T-cell (primary cell): ENCODE measurements around the gene BTBD17. TPM values are rescaled to one million over a fixed set of nuclear protein-coding genes. Genes with fewer than 3 reads are reported as not detected.

ENCODE experiments used
- ATAC-seq, 4 experiments: fragments of 200-7000 bp in 3 of 4; fragments of 150-1000 bp in 1 of 4; cut with Tn5 transposase; replicated peaks in 1 of 4; 1 replicate in 3 of 4; 2 replicates in 1 of 4; pipeline ENCODE4 v1.10.0; 2021; ENCODE audit warnings: moderate library complexity in 3 of 4, mild to moderate bottlenecking in 2 of 4, moderate number of reproducible peaks in 1 of 4
- CTCF ChIA-PET, 2 donors: fragments of 300-600 bp; sonication (Branson Sonifier 250); formaldehyde crosslinking; loops; one replicate each; lab custom pipeline; 2022; ENCODE audit warnings: antibody characterized with exemption in 2 of 2; lab: Charles Lee
- POLR2A ChIA-PET, 2 donors: fragments of 300-600 bp; sonication (Branson Sonifier 250); formaldehyde crosslinking; loops; one replicate each; lab custom pipeline; 2022; ENCODE audit warnings: antibody characterized with exemption in 2 of 2; lab: Charles Lee
- DNase-seq, 35 experiments: peaks; one replicate each; pipeline versions ENCODE4 v3.0.0 to v3.0.0-alpha.2; 2013 to 2023
- H3K27ac ChIP-seq: one replicate; pipeline ENCODE4 v1.5.1; 2013; ENCODE audit warnings: low read length
- H3K27me3 ChIP-seq, 2 experiments: replicated peaks in 1 of 2; 1 replicate in 1 of 2; 2 replicates in 1 of 2; pipeline versions ENCODE4 v1.6.1 to v1.7.0; 2013; ENCODE audit warnings: low read length in 1 of 2, mixed read lengths in 1 of 2; ENCODE audit not compliant: control insufficient read depth in 2 of 2, insufficient read depth in 2 of 2; ENCODE audit errors: extremely low read depth in 1 of 2
- H3K36me3 ChIP-seq, 2 donors: 1 replicate in 1 of 2; 2 replicates in 1 of 2; pipeline versions ENCODE4 v1.6.1 to v1.7.0; 2013; ENCODE audit warnings: low read length in 1 of 2; ENCODE audit not compliant: control insufficient read depth in 2 of 2, insufficient read depth in 1 of 2; ENCODE audit errors: extremely low read depth in 1 of 2
- H3K4me1 ChIP-seq, 2 experiments: 1 replicate in 1 of 2; 2 replicates in 1 of 2; pipeline versions ENCODE4 v1.6.1 to v1.7.0; 2013; ENCODE audit warnings: low read length in 2 of 2, mixed read lengths in 1 of 2; ENCODE audit not compliant: insufficient read depth in 2 of 2, control insufficient read depth in 1 of 2; ENCODE audit errors: extremely low read depth in 1 of 2
- H3K4me3 ChIP-seq, 2 donors: 1 replicate in 1 of 2; 2 replicates in 1 of 2; pipeline versions ENCODE4 v1.5.1 to v1.7.0; 2013; ENCODE audit warnings: mild to moderate bottlenecking in 2 of 2, low read length in 1 of 2, moderate library complexity in 1 of 2; ENCODE audit not compliant: control insufficient read depth in 1 of 2; ENCODE audit errors: extremely low read depth in 1 of 2
- H3K9me3 ChIP-seq: 2 replicates; pipeline ENCODE4 v1.7.0; 2013
- H3K27ac Mint-ChIP-seq, 2 donors: one replicate each; pipeline ENCODE4 v1.8.0; 2020 to 2021; ENCODE audit warnings: mild to moderate bottlenecking in 2 of 2, mixed read lengths in 2 of 2
- H3K27me3 Mint-ChIP-seq, 2 donors: one replicate each; pipeline ENCODE4 v1.8.0; 2021 to 2022; ENCODE audit warnings: mixed read lengths in 2 of 2
- H3K36me3 Mint-ChIP-seq: one replicate; pipeline ENCODE4 v1.8.0; 2021; ENCODE audit warnings: mixed read lengths
- H3K4me1 Mint-ChIP-seq, 3 donors: one replicate each; pipeline ENCODE4 v1.8.0; 2020 to 2022; ENCODE audit warnings: mixed read lengths in 3 of 3, mild to moderate bottlenecking in 1 of 3
- H3K4me3 Mint-ChIP-seq, 3 donors: one replicate each; pipeline ENCODE4 v1.8.0; 2020 to 2022; ENCODE audit warnings: mild to moderate bottlenecking in 3 of 3, mixed read lengths in 3 of 3, moderate library complexity in 3 of 3
- H3K9me3 Mint-ChIP-seq, 3 donors: one replicate each; pipeline ENCODE4 v1.8.0; 2020 to 2022; ENCODE audit warnings: mixed read lengths in 3 of 3
- WGBS: methylation state at CpG from one replicate; pipeline ENCODE4 v1.1.5; 2013; ENCODE audit warnings: missing lambda C conversion rate; ENCODE audit not compliant: insufficient coverage; 5-methylcytosine and 5-hydroxymethylcytosine counted together
- total RNA-seq, 35 experiments: library from RNA in 6 of 35; stranded (reverse) in 6 of 35; fragments of 120-200 nt in 1 of 35; gene quantifications; one replicate each; pipeline versions ENCODE4 v1.2.1 to v1.2.4 and lab custom pipeline; 2013 to 2026

The BTBD17 gene
- total RNA-seq, 5 donors from 2014 or later (not counting 1 experiment from before 2014, with no cell fraction given), result 0.26 TPM; not detected in 4

DNA sequence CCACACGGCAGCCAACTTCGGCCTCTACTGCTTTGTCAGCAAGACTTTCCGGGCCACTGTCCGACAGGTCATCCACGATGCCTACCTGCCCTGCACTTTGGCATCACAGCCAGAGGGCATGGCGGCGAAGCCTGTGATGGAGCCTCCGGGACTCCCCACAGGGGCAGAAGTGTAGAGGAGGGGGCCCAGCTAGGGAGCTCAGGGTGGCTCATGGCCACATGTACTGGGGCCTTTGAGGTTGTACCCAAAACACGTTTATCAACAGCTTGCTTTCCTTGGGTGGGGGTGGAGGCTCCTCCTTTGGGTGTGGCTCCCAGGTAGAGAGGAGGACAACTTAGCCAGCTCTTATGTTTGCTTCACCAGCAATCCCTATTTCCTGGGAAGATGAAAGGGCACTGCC, 10.8 kb upstream of the BTBD17 start:
- no peak overlapping the region for H3K27ac Mint-ChIP-seq
- H3K4me3 Mint-ChIP-seq, result no peak overlapping the region
- ChIA-PET POLR2A (no interaction called here), CTCF (no interaction called here)
- Histone ChIP-seq H3K4me3 (no peak overlapping the region), H3K36me3 (no peaks in the 10 kb centered on the region), H3K27me3 (peaks cover 0 to 45% of the 10 kb centered on the region in 2 experiments), H3K27ac (no peak overlapping the region), H3K9me3 (no peaks in the 10 kb centered on the region), H3K4me1 (peaks cover 15 to 22% of the 10 kb centered on the region in 2 experiments)
- H3K9me3 Mint-ChIP-seq, result no peaks in the 10 kb centered on the region
- peaks cover 15 to 17% (median 15%) of the 10 kb centered on the region in 3 donors for H3K4me1 Mint-ChIP-seq
- ATAC-seq, result no peak
- 98% methylated on average over 8 of the region's 9 CpGs for WGBS
- no peak for DNase-seq
- no peaks in the 10 kb centered on the region for H3K36me3 Mint-ChIP-seq
- H3K27me3 Mint-ChIP-seq, result peaks cover 6 to 9% of the 10 kb centered on the region in 2 donors

GRCh38 chr17:74371653-74372147, 10.0 kb upstream of the BTBD17 start:
- H3K27me3 Mint-ChIP-seq, result peaks cover 6 to 9% of the 10 kb centered on the region in 2 donors
- CTCF ChIA-PET, result interaction anchor here in 1 of 2 donors (1.0 kb wide), 1 partner anchor 15 kb away, joined by 3 read pairs; no protein-coding TSS in a partner anchor

DNA sequence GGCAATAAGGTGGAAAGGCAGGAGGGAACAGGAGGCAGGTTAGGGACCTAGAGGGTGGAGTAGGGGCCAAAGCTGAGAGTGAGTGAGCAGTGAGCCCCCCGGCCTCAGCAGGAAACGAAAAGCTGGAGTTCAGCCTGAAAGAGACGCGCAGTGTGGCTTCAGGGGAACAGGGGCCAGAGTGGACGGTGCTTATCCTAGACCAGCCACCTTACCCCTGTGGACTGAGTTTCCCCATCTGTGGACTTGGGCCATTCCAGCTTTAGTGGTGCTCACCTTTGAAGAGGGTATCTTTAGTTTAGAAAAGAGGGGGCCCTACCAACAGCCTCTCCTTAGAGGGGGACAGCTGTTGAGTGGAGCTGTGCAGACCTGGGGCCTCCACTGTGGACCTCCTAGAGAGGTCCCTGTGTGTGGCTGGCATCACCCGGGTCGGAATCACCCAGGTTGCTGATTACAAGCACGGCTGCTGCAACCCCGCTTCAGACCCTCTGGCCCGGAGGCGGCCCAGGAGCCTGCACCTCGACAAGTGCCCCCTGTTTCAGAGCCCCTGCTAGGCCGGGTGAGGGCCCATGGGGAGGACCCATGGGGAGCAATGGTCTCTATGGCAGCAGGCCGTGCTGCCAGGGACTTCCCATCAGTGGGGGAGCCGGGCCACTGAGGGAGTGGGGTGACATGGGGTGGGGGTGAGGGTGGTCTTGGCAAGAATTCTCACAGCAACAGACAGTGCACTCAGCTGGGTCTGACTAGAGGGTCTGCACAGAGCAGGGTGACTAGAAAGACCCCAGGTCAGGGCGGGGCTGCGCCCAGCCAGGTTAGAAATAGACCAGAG, 8.2 kb upstream of the BTBD17 start:
- ATAC-seq (no peak), DNase-seq (no peak)
- H3K9me3 Mint-ChIP-seq, result no peaks in the 10 kb centered on the region
- WGBS, result 84% methylated on average over 12 of the region's 17 CpGs
- Histone ChIP-seq H3K4me3 (no peak overlapping the region), H3K27me3 (peaks cover 0 to 52% of the 10 kb centered on the region in 2 experiments), H3K27ac (no peak overlapping the region), H3K9me3 (no peaks in the 10 kb centered on the region), H3K36me3 (no peaks in the 10 kb centered on the region), H3K4me1 (peaks cover 15 to 22% of the 10 kb centered on the region in 2 experiments)
- peaks cover 15 to 17% (median 15%) of the 10 kb centered on the region in 3 donors for H3K4me1 Mint-ChIP-seq
- H3K36me3 Mint-ChIP-seq, result no peaks in the 10 kb centered on the region
- peak overlapping the region in 2 of 3 donors; percentile 43 to 69 for H3K4me3 Mint-ChIP-seq
- no peak overlapping the region for H3K27ac Mint-ChIP-seq
- H3K27me3 Mint-ChIP-seq, result peaks cover 6 to 9% of the 10 kb centered on the region in 2 donors
- POLR2A ChIA-PET, result no interaction called here
- CTCF ChIA-PET, result interaction anchor here (0.5 to 2.4 kb wide), 14 partner anchors 9 to 409 kb away, joined by 3 to 12 read pairs (median 4); no protein-coding TSS in a partner anchor

More at GRCh38 chr17:74371653-74372147, 10.0 kb upstream of the BTBD17 start:
- Mint-ChIP-seq H3K27ac (no peak overlapping the region), H3K9me3 (no peaks in the 10 kb centered on the region), H3K4me1 (peaks cover 15 to 17% (median 15%) of the 10 kb centered on the region in 3 donors), H3K36me3 (no peaks in the 10 kb centered on the region), H3K4me3 (no peak overlapping the region)
- DNase-seq (no peak), ATAC-seq (no peak)
- Histone ChIP-seq H3K36me3 (no peaks in the 10 kb centered on the region), H3K27me3 (peaks cover 0 to 49% of the 10 kb centered on the region in 2 experiments), H3K4me1 (peaks cover 15 to 22% of the 10 kb centered on the region in 2 experiments), H3K9me3 (no peaks in the 10 kb centered on the region), H3K4me3 (no peak overlapping the region), H3K27ac (no peak overlapping the region)
- WGBS, result 94% methylated on average over 25 of the region's 26 CpGs
- POLR2A ChIA-PET, result no interaction called here

- no peaks in the 10 kb centered on the region for H3K9me3 ChIP-seq
- Mint-ChIP-seq H3K27me3 (peaks cover 6 to 9% of the 10 kb centered on the region in 2 donors), H3K9me3 (no peaks in the 10 kb centered on the region), H3K4me1 (peaks cover 15 to 17% (median 15%) of the 10 kb centered on the region in 3 donors), H3K4me3 (peak overlapping the region; percentile 31 to 69 (median 43)), H3K36me3 (no peaks in the 10 kb centered on the region), H3K27ac (no peak overlapping the region)
- ATAC-seq, result peak; percentile 72 to 83 (median 76)
- DNase-seq, result peak; percentile 30 to 73 (median 61)
- no peaks in the 10 kb centered on the region for H3K36me3 ChIP-seq
- H3K27ac ChIP-seq, result no peak overlapping the region
- CTCF ChIA-PET, result interaction anchor here (0.5 to 2.4 kb wide), 18 partner anchors 9 to 1429 kb away, joined by 3 to 12 read pairs (median 4); no protein-coding TSS in a partner anchor
- WGBS, result 3% methylated on average over 10 of the region's 10 CpGs
- peaks cover 15 to 22% of the 10 kb centered on the region in 2 experiments for H3K4me1 ChIP-seq
- H3K4me3 ChIP-seq, result peak overlapping the region; percentile 10 to 17
- peaks cover 0 to 52% of the 10 kb centered on the region in 2 experiments for H3K27me3 ChIP-seq
- POLR2A ChIA-PET, result no interaction called here
Observed at GRCh38 chr17:74369221-74369620, 7.6 kb upstream of the BTBD17 start.

DNA sequence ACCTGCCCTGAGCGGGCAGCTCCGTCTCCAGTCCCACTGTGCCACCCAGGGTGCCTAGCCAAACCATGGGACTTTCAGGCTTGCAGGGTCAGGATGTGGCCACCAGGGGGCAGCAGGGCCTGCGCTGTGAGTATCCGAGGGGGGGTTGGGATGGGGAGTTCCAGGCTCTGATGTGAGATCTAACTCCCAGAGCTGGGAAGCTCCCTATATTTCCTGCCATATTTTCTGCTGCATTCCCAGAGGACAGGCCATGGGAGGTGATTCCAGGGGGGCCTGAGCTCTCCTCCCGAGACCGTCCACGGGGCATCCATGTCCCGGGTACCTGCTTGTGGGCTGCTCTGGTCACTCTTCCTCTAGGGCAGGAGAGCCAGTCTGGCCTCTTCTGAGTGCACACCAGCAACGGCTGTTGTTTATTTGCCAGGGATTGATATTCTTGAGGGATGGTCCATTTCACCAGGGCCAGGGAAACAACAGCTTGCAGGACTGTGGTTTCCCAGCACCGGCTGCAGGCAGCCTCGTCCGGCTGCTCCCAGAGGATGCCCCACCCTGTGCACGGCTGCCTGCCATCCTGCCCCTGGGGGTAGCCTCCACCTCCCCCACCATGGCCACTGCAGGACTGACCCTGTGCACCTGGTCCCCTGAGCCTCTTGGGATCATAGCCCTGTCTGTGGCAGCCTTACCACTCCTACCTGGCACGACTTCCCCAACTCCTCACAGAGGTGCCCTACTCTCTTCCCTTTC, 6.8 kb upstream of the BTBD17 start:
- Mint-ChIP-seq H3K27ac (no peak overlapping the region), H3K4me1 (peaks cover 15 to 17% (median 15%) of the 10 kb centered on the region in 3 donors), H3K27me3 (peaks cover 6 to 9% of the 10 kb centered on the region in 2 donors), H3K36me3 (no peaks in the 10 kb centered on the region), H3K4me3 (peak overlapping the region; percentile 31 to 69 (median 43)), H3K9me3 (no peaks in the 10 kb centered on the region)
- Histone ChIP-seq H3K4me3 (peak overlapping the region; percentile 16 to 32), H3K4me1 (peaks cover 15 to 22% of the 10 kb centered on the region in 2 experiments), H3K9me3 (no peaks in the 10 kb centered on the region), H3K27ac (no peak overlapping the region), H3K27me3 (peaks cover 0 to 49% of the 10 kb centered on the region in 2 experiments), H3K36me3 (no peaks in the 10 kb centered on the region)
- ATAC-seq (peak; percentile 69 to 81 (median 76)), DNase-seq (peak; percentile 22 to 85 (median 65))
- ChIA-PET CTCF (interaction anchor here (0.5 to 2.4 kb wide), 24 partner anchors 9 to 1429 kb away, joined by 3 to 13 read pairs (median 4); no protein-coding TSS in a partner anchor), POLR2A (interaction anchor here in 1 of 2 donors (0.6 kb wide), 1 partner anchor 1144 kb away, joined by 3 read pairs; no protein-coding TSS in a partner anchor)
- 22% methylated on average over 12 of the region's 14 CpGs for WGBS
